NCI-H446 treated with DMSO at 0.1 percent for 48 hours (cell line): ENCODE results near the gene HYDIN.
"Not testable (repeated sequence)": the region's sequence is repeated elsewhere in the genome, so short reads cannot be mapped to it uniquely, and the experiment has no call there.

Experiments
- DNase-seq: peaks from one replicate; lab custom pipeline; 2025; lab: John Stamatoyannopoulos, UW

Gene HYDIN

DNA sequence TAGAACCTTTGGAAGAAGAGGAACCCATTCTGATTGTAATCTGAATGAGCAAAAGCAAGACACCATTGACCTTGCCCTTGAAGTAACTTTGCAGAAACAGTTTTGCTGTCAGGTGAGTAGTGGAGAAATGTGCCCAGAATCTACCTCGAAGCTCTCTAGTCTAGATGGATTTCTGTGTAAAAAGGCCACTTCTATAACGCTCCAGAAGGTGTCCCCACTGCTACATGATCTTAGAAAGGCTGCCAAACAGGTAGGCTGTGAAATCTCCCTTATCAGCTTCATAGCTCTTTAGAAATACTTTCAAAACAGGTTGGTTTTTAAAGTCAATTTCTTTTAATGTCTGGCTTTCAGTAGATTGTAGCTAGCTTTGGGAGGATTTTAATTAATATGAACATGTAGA is 230.8 kb downstream of the HYDIN start:
- not testable (repeated sequence) for DNase-seq

DNA sequence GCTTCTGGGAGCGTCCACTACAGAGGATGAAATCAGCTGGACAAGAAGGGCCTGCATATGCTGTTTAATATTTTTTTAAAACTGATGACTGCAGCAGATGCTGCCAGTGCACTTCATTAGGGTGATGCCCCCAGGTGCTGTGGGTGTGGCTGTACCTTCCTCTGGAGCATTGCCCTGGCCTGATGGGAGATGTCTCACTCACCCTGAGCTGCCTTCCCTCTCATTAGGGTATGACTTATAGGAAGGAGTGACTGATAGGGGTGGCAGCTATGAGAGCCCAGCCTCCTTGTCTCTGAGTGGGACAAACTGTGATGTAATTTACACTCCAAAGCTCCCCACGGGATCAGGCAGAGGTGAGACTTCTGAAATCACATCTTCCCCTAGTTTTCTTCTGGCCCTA is 234.7 kb downstream of the HYDIN start:
- DNase-seq = not testable (repeated sequence)

DNA sequence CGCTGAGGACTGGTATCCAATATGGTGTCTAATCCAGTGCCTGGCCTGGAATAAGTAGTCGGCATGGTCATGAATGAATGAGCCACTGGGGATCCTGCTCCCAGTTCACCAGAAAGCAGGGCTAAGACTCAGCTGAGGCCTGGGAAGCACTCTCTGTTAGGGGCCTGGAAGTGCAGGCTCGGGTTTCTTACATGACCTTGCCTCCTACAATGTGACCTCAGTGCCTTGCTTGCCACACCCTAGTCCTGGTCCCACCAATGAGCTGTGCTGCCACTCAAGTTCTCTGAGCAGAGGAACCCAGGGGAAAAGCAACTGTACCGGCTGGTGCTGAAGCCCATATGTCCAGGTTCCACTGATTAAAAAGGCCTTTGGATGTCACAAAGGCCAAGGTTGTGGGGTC is 238.0 kb downstream of the HYDIN start:
- not testable (repeated sequence) for DNase-seq

DNA sequence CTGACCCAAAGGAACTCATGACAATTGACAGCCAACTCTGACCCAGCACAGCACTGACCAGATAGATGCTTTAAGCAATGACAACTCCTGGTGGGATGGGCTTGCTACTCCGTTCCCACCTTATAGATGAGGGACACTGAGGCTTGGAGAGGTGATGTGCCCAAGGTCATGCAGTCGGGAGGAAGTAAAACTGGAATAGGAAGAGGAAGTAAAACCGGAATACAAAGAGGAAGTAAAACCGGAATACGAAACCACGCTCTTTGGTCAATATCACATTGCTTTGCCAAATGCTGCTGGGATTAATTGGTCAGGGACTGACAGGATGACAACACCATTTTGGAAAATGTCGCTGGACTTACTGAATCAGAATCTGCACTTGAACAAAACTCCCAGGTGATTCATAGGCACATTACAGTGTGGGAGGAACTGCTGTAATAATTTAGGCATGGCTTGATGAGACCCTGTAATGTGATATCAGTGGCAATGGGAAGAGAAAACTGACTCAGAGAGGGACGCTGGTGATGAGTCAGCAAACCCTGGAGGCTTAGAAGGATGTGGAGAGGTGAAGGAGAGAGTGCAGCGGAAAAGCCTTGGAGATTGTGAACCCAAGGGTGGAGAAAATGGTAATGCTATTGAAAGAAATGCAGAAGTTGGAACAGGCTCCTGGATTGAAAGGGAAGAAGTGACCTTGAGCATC is 243.4 kb downstream of the HYDIN start:
- DNase-seq = not testable (repeated sequence)

DNA sequence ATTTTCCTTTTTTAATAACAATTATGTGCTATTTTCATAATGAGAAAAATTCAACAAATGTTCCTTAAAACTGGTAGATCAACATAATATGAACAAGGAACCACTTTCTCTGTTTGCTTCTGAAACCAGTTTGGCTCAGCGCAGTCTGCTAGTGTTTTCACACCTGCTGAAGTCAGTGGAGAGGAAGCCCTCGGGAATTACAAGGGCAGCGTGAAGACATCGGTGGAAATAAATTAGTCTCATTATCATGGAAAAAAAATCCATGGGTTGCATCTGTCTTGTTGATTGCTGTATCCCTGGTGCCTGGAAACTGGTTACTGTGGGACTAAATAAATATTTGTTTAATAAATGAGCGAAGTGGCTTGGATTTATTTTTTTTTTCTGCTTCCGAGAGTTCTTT is 245.8 kb downstream of the HYDIN start:
- not testable (repeated sequence) for DNase-seq

DNA sequence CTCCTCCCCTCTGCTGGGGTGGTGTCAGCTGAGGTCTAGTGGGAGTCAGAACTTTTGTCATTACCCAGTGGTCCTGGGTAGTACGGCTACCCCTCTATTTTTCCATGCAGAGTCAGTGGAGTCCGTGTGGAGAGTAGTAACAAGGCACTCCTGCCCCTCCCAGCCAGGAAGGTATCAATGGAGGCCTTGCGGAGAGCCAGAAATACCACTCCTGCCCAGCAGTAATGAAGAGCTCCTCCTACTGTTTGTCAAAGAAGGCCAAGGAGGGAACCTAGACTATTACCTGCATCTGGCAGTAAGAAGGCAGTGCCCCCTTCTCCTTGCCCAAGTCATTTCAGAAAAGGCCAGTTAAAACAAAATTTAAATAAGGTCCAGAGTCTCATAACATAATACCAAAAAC is 262.2 kb downstream of the HYDIN start:
- not testable (repeated sequence) for DNase-seq

DNA sequence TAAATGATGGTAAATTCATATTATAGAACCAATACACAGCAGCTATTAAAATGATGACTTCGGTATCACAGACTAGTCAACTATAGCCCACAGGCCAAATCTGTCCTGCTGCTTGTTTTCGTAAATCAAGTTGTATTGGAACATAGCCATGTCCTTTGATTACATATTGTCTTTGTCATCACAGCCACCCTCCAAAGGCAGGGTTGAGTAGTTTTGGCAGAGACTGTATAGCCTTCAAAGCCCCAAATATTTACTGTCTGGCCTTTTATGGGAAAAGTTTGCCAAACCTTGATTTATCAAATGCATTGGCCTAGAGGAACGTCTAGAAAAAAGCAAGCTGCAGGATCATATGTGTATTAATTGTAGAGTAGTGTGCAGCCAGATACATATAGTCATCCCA is 270.4 kb downstream of the HYDIN start:
- not testable (repeated sequence) for DNase-seq

DNA sequence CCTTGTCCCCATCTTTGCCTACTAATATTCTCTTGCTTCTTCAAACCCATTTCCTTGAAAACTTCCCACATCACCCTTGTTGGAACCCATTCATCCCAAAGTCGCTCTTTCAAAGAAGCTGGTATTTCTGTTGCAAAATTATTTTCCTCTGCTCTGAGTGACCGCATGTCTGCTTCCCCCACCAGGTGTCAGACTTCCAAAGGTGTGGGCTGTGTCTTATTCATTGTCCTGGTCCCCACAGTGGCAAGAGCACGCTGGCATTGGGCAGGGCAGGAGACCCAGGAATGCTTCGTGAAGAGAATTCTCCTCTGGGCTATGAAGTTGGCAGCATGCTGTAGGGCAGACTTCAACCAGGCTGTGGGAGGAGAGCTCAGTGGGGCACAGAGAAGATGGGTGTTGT is 275.6 kb downstream of the HYDIN start:
- not testable (repeated sequence) for DNase-seq

DNA sequence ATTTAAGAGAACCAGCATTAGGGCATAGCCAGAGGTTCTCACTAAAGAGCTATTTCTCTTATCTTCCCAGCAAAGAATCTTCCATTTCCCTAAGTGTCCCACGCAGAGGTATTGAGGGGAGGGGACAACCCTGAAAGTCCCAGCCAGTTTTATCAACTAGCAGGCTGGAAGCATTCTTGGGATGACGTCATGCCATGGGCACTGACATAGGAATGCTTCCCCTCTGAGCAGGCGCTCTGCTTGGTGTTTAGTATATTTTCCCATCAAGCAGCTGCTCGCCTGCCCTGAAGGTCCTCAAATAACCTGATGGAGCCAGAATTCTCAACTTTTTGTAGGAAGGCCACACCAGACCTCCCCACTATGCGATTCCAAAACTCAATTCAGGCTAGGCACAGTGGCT is 276.7 kb downstream of the HYDIN start:
- DNase-seq = not testable (repeated sequence)

DNA sequence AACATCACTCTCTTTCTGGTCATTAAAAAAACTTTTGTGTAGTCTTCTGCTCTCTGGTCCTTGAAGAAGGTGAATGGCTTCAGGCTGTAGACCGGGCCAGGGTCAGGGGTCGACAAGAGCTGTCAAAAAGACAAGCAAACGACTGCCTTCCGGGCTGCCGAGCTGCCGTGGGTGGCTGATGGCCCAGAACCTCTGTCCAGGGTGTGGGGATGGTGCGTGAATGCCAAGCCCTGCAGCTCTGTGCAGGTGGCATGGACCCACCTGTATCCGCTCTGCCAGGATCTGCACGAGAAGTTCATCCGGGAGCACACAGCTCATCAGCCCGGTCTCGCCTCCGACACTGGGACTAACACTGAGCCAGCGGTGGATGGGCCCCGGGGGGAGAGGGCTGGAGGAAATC is 287.0 kb downstream of the HYDIN start:
- not testable (repeated sequence) for DNase-seq

DNA sequence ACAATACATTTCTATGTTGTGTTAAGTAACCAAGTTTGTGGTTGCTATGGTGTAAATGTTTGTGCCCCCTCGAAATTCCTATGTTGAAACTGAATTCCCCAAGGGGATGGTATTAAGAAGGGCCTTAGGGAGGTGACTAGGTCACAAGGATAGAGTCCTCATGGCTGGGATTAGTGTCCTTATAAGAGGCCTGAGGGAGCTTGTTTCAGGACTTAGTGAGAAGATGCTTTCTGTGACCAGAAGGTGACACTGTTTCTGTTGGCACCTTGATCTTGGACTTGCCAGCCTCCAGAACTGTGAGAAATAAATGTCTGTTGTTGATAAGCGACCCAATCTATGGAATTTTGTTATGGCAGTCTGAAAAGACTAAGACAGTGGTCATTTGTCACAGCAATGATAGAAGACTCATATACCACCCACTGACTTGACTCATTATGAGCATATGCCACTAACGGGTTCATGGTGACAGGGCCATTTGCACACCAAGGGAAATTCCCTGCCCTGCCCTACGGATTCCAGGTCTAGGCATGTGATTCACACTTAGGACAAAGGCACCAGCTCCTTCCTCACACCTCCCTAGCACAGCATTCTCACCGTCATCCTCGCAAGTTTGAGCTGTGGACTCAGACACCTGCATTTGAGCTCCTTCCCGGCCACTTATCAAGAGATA is 290.7 kb downstream of the HYDIN start:
- not testable (repeated sequence) for DNase-seq

DNA sequence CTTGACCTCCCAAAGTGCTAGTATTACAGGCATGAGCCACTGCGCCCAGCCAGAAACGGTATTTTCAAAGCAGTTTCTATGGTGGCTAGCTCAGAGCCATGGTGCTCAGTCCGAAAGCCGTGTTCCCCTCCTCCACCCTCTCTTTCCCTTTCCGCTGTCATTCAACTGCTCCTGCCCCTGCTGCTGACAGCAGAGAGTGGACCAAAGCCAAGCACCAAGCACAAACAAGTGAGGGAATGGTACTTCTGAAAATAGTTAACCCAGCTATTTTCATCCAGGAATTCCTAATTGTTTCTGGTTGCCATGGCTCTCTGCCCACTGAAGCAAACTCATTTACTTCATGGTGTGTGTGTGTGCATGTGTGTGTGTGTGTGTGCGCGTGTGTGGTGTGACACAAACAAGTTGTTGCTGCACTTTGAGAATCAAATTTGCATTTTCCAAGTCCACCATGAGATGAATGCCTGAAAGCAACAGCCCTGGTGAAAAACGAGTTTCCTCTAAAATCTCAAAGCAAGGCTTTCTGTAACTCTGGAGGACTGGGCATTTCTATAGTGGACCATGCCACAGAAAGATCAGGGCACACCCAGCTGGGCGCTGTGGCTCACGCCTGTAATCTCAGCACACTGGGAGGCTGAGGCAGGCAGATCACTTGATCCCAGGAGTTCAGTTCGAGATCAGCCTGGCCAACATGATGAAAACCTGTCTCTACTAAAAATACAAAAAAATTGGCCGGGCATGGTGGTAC is 293.6 kb downstream of the HYDIN start:
- DNase-seq = not testable (repeated sequence)

DNA sequence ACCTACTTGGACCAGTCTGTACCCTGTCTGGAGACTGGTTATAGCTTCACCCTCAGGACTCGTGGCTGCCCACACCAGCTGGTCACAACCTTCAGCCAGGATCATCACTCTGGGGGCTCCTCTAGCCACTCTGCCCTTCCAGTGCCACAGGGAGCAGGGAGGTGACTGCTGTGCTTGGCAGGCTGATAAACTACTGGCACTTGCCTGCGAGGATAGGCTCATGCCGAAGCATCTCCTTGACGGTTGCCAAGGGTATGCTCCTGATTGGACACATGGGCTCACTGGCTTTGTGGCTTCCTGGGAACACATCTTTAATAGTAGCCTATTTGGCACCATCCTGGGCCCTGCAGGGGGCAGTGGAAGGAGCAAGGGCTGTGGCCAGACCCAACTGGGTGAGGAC is 295.2 kb downstream of the HYDIN start:
- DNase-seq = not testable (repeated sequence)

DNA sequence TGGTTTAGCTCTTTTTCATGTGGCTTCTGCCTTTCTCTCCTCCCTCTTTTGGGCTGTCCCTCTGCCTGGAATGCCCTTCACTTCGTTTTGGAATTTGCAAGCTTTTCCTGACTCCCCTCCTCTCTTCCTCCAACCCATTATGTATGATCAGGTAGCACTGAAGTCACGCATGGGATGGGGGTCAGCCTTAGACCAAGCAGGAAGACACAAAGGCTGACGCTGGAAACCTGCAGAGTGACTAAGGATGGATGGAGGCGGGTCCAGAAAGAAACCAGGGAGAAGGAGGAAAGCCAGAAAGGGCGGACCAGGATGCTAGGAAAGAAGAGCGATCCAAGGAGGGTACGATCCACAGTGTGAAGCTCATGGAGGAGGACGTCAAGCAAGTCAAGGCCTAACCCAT is 296.8 kb downstream of the HYDIN start:
- DNase-seq = not testable (repeated sequence)

DNA sequence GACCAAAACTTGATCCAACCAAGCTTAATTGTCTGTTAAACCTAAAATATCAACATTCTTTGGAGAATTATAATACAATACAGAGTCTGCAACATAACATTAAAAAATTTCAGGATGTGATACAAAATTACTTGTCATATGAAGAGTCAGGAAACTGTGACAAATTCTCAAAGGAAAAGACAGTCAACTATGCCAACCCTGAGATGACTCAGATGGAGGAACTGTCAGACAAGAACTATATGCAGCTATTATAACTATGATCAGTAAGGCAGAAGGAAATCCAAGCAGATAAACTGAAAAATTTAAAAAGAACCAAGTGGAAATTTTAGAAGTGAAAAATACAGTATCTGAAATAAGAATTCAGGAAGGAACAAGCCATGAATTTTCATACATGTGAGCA is 299.8 kb downstream of the HYDIN start:
- not testable (repeated sequence) for DNase-seq

DNA sequence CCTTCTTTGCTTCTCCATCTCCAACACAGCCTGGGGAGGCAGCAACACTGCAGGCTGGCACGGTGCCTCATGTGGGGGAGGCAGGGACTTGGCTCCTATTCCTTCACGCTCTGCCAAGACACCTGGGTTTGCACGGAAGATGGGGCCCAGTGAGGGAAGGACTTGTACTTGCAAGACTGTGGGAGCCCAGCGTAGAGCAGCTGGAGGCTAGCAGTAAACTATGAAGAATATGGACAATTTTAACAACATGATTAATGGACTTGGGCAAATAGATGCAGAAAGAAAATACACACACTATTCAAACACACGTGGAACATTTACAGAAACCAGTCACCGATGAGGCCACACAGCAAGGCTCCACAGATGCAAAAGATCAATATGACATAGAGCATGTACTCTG is 308.4 kb downstream of the HYDIN start:
- not testable (repeated sequence) for DNase-seq

DNA sequence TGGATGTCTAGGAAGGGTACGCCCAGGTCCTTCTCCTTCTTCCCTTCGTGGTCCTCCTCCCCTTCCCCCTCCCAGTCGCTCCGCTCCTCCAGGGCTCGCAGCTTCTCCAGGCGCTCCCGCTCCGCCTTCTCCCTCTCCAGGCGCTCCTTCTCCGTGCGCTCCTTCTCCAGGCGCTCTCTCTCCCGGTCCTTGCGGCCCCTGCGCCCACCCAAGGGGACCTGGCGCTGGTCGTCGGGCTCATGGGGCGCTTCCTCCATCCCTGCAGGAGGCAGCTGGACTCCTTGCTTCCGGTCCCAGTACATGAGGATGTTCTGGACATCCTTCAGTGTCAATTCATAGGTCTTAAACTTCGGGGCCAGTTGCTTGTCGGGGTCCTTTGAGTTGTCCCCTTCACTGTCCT is 309.9 kb downstream of the HYDIN start:
- DNase-seq = not testable (repeated sequence)

DNA sequence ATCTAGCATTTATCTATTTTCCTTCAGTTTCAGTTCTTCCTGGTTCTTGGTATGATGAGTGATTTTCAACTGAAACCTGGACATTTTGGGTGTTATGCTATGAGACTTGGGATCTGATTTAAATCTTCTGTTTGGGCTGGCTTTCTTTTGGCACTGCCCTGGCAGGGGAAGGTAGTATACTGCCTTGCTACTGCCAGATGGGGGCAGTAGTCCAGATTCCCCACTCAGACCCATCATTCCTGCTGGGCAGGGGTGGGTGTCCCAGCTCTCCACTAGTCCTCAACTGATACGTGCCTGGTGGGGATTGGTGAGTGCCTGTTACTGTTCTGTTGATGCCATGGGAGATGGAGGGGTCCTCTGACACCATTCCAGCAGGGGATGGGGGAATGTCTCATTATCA is 342.3 kb downstream of the HYDIN start:
- DNase-seq = not testable (repeated sequence)

DNA sequence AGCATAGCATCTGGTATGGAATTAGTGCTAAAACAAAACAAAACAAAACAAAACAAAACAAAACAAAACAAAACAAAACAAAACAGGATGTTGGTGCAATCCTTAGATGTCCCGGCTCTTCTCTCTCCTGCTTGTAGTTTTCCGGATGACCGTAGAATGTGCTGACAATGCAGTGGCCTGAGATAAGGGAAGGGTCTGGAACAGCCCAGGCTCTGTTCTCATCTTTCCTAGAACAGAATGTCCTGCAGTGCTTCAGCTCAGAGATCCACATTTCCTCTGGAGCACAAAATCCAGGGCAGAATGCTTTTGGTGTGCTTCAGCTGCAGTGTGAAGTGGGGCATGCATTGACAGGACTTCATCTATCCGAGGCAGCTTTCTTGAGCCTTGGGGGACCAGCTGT is 345.9 kb downstream of the HYDIN start:
- DNase-seq = not testable (repeated sequence)

DNA sequence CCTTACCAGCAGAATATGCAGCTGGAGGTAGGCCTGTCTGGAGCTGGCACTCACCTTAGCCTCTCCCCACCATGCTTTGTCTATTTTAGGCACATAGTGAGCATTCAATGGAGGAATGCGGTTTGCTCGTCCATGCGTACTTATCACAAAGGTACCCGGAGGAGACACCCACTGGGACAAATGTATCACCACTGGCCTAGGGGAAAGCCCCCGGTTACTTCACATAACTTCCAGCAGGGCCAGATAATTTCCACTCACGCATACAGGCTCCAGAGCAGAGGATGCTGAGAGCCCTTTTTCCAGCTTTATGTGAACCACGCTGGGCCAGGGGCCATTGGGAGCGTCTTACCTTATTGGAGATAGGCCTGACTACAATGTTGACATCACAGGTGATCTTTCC is 348.2 kb downstream of the HYDIN start:
- DNase-seq = not testable (repeated sequence)

DNA sequence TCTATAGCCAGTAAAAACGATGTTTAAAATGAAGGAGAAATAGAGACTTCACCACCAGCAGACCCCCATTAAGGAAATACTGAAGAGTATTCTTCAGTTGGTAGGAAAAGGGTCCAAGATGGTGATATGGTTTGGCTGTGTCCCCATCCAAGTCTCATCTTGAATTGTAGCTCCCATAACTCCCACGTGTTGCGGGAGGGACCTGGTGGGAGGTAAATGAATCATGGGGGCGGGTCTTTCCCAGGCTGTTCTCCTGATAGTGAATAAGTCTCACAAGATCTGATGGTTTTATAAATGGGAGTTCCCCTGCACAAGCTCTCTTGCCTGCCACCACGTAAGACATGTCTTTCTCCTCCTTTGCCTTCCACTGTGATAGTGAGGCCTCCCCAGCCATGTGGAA is 352.6 kb downstream of the HYDIN start:
- DNase-seq = not testable (repeated sequence)

DNA sequence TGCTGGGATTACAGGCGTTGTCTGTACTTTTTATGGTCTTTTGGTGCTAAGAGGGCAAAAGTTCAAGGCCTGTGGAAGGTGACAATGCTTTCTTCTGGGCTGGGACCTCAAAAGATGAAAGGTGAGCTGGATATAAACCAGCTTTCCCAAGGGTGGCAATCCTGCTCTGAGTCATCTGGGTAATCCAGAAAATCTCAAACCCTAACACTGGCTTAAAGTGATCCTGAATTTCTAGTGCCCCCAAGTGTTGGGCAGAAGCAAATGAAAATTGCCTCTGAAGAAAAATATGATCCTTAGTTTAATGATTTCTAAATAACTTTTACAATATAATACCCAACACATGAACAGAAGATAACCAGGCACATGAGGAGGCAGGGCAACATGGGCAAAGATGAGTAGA is 354.1 kb downstream of the HYDIN start:
- DNase-seq = not testable (repeated sequence)

DNA sequence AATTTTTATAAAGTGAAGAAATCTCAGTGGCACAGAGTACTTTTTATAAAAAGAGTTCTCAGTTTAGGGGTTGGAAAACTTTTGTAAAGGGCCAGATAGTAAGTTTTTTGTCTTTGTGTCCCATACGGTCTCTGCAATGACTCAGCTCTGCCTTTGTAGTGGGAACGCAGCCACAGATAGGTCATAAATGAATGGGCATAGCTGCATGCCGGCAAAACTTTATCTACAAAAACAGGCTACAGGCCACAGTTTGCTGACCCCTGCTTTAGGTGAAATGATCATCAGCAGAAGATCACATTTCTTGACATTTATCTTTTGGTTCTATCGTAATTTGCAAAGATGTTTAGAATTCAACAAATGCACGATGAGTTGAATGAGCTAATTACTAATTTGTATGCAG is 365.8 kb downstream of the HYDIN start:
- DNase-seq = not testable (repeated sequence)
